Ishikawa (cell line): Measurements from ENCODE around the gene IFT172.

Experiments used
- CEBPB ChIP-seq: IDR thresholded peaks from 2 replicates; pipeline ENCODE4 v1.6.1; 2012
- CREB1 ChIP-seq: IDR thresholded peaks from 2 replicates; pipeline ENCODE4 v1.6.1; 2012; ENCODE audit warnings: low read depth
- EGR1 ChIP-seq: IDR thresholded peaks from 2 replicates; pipeline ENCODE4 v1.6.1; 2012
- EP300 ChIP-seq: IDR thresholded peaks from 2 replicates; pipeline ENCODE4 v1.6.1; 2012; ENCODE audit warnings: borderline replicate concordance
- FOXM1 ChIP-seq: IDR thresholded peaks from 2 replicates; pipeline ENCODE4 v1.6.1; 2012; ENCODE audit warnings: low read depth, borderline replicate concordance
- MAX ChIP-seq: IDR thresholded peaks from 2 replicates; pipeline ENCODE4 v1.6.1; 2012
- NFIC ChIP-seq: IDR thresholded peaks from 2 replicates; pipeline ENCODE4 v1.6.1; 2012
- RAD21 ChIP-seq: IDR thresholded peaks from 2 replicates; pipeline ENCODE4 v1.6.1; 2012; ENCODE audit warnings: low read depth
- REST ChIP-seq: IDR thresholded peaks from 2 replicates; pipeline ENCODE4 v1.6.1; 2012; ENCODE audit warnings: low read depth, mild to moderate bottlenecking
- TAF1 ChIP-seq: IDR thresholded peaks from 2 replicates; pipeline ENCODE4 v1.6.1; 2012; ENCODE audit warnings: low read depth, mild to moderate bottlenecking
- TCF12 ChIP-seq: IDR thresholded peaks from 2 replicates; pipeline ENCODE4 v1.6.1; 2012; ENCODE audit warnings: low read depth
- TEAD4 ChIP-seq: IDR thresholded peaks from 2 replicates; pipeline ENCODE4 v1.6.1; 2012
- USF1 ChIP-seq: IDR thresholded peaks from 2 replicates; pipeline ENCODE4 v1.6.1; 2012
- YY1 ChIP-seq: IDR thresholded peaks from 2 replicates; pipeline ENCODE4 v1.6.1; 2012; ENCODE audit warnings: low read depth
- ZBTB7A ChIP-seq: IDR thresholded peaks from 2 replicates; pipeline ENCODE4 v1.6.1; 2012; ENCODE audit warnings: low read depth

The IFT172 gene

GRCh38 chr2:27507293-27507692 is 17.8 kb upstream of the IFT172 start:
- TF ChIP-seq TEAD4 (no peak), TAF1 (no peak), MAX (no peak), CREB1 (no peak), EGR1 (no peak), RAD21 (no peak), CEBPB (no peak), REST (no peak), FOXM1 (no peak), NFIC (no peak), EP300 (no peak)

- TF ChIP-seq TCF12, result no peak
Observed at GRCh38 chr2:27506587-27506986, 17.0 kb upstream of the IFT172 start.

- TF ChIP-seq TCF12, result no peak
- TF ChIP-seq MAX, result no peak
- no peak for TF ChIP-seq REST
- no peak for TF ChIP-seq CEBPB
- no peak for TF ChIP-seq TEAD4
- TF ChIP-seq ZBTB7A, result no peak
- no peak for TF ChIP-seq FOXM1
- TF ChIP-seq NFIC, result no peak
- no peak for TF ChIP-seq RAD21
- no peak for TF ChIP-seq EGR1
- no peak for TF ChIP-seq CREB1
- TF ChIP-seq USF1, result no peak
- TF ChIP-seq TAF1, result no peak
- no peak for TF ChIP-seq EP300
- no peak for TF ChIP-seq YY1
Observed at GRCh38 chr2:27502142-27502541, 12.6 kb upstream of the IFT172 start.

- TF ChIP-seq NFIC (peak; percentile 32; the same call in 1 of the 2 replicates), TEAD4 (no peak)
Observed at GRCh38 chr2:27501042-27501441, 11.5 kb upstream of the IFT172 start.

GRCh38 chr2:27498975-27499374 is 9.4 kb upstream of the IFT172 start:
- TF ChIP-seq FOXM1 (no peak), EP300 (no peak), NFIC (no peak), RAD21 (no peak), EGR1 (no peak), TEAD4 (no peak), MAX (no peak), YY1 (no peak), CEBPB (no peak), REST (no peak), TCF12 (no peak), USF1 (no peak)
